Astrocyte (in vitro differentiated cells and primary cell): ENCODE results near the gene LRRC45. TPM values are rescaled to one million over a fixed set of nuclear protein-coding genes. Genes with fewer than 3 reads are reported as not detected.

Source experiments
- DNase-seq: peaks from one replicate; pipeline ENCODE4 v3.0.0-alpha.2; 2010; ENCODE audit warnings: low read depth
- FAIRE-seq: peaks from 2 replicates; lab custom pipeline; 2011; peaks lifted over from hg19 to GRCh38; lab: Jason Lieb, UNC
- H2AFZ ChIP-seq: 2 replicates; pipeline ENCODE4 v1.6.0; 2012; ENCODE audit warnings: low read depth, low read length, inconsistent platforms
- H3K27ac ChIP-seq: 2 replicates; pipeline ENCODE4 v1.5.1; 2011; ENCODE audit warnings: low read depth, low read length, inconsistent platforms
- H3K27me3 ChIP-seq: 2 replicates; pipeline ENCODE4 v1.6.0; 2011; ENCODE audit warnings: low read length, inconsistent platforms; ENCODE audit not compliant: insufficient read depth
- H3K36me3 ChIP-seq: 2 replicates; pipeline ENCODE4 v1.5.1; 2011; ENCODE audit warnings: low read length, inconsistent platforms; ENCODE audit not compliant: insufficient read depth
- H3K4me1 ChIP-seq: 2 replicates; pipeline ENCODE4 v1.5.1; 2011; ENCODE audit warnings: low read length, inconsistent platforms; ENCODE audit not compliant: insufficient read depth
- H3K4me2 ChIP-seq: 2 replicates; pipeline ENCODE4 v1.6.0; 2012; ENCODE audit warnings: low read length, inconsistent platforms
- H3K4me3 ChIP-seq: 2 replicates; pipeline ENCODE4 v1.5.1; 2011; ENCODE audit warnings: low read depth, mild to moderate bottlenecking, low read length, inconsistent platforms; ENCODE audit not compliant: insufficient read depth
- H3K79me2 ChIP-seq: 2 replicates; pipeline ENCODE4 v1.6.0; 2012; ENCODE audit warnings: mild to moderate bottlenecking, low read length, inconsistent platforms; ENCODE audit not compliant: insufficient read depth
- H3K9ac ChIP-seq: 2 replicates; pipeline ENCODE4 v1.6.0; 2012; ENCODE audit warnings: mild to moderate bottlenecking, low read length, inconsistent platforms
- H3K9me3 ChIP-seq: 2 replicates; pipeline ENCODE4 v1.5.1; 2012; ENCODE audit warnings: low read depth, mild to moderate bottlenecking, low read length, inconsistent platforms; ENCODE audit not compliant: insufficient read depth
- H4K20me1 ChIP-seq: 2 replicates; pipeline ENCODE4 v1.6.0; 2012; ENCODE audit warnings: low read length, inconsistent platforms; ENCODE audit not compliant: insufficient read depth
- H3K27ac Mint-ChIP-seq: one replicate; pipeline ENCODE4 v1.8.0; 2021; ENCODE audit warnings: mild to moderate bottlenecking, mixed read lengths; ENCODE audit not compliant: unreplicated experiment
- H3K27me3 Mint-ChIP-seq: one replicate; pipeline ENCODE4 v1.8.0; 2021; ENCODE audit warnings: low read depth, mixed read lengths; ENCODE audit not compliant: unreplicated experiment
- H3K36me3 Mint-ChIP-seq: one replicate; pipeline ENCODE4 v1.8.0; 2021; ENCODE audit warnings: low read depth, mixed read lengths; ENCODE audit not compliant: unreplicated experiment
- H3K4me1 Mint-ChIP-seq: one replicate; pipeline ENCODE4 v1.8.0; 2021; ENCODE audit warnings: low read depth, mixed read lengths; ENCODE audit not compliant: unreplicated experiment
- H3K4me3 Mint-ChIP-seq: one replicate; pipeline ENCODE4 v1.8.0; 2021; ENCODE audit warnings: mild to moderate bottlenecking, moderate library complexity, mixed read lengths; ENCODE audit not compliant: unreplicated experiment
- H3K9me3 Mint-ChIP-seq: one replicate; pipeline ENCODE4 v1.8.0; 2021; ENCODE audit warnings: mild to moderate bottlenecking, mixed read lengths; ENCODE audit not compliant: unreplicated experiment
- EZH2 ChIP-seq: IDR thresholded peaks from 2 replicates; pipeline ENCODE4 v1.6.1; 2012; ENCODE audit warnings: mild to moderate bottlenecking, low read length, inconsistent platforms; ENCODE audit not compliant: insufficient read depth
- total RNA-seq: library from RNA; stranded (reverse); gene quantifications from 2 replicates; pipeline ENCODE4 v1.2.1, GENCODE V29; 2021
- TF ChIP-seq, protein P1 (sequence below): IDR thresholded peaks from 2 replicates; pipeline ENCODE4 v1.5.1; 2011; ENCODE audit warnings: low read depth, mild to moderate bottlenecking, inconsistent platforms, low read length, moderate library complexity; ENCODE audit not compliant: insufficient read depth

Gene LRRC45
- total RNA-seq, 1 donor from 2014 or later: 6.6 TPM

DNA sequence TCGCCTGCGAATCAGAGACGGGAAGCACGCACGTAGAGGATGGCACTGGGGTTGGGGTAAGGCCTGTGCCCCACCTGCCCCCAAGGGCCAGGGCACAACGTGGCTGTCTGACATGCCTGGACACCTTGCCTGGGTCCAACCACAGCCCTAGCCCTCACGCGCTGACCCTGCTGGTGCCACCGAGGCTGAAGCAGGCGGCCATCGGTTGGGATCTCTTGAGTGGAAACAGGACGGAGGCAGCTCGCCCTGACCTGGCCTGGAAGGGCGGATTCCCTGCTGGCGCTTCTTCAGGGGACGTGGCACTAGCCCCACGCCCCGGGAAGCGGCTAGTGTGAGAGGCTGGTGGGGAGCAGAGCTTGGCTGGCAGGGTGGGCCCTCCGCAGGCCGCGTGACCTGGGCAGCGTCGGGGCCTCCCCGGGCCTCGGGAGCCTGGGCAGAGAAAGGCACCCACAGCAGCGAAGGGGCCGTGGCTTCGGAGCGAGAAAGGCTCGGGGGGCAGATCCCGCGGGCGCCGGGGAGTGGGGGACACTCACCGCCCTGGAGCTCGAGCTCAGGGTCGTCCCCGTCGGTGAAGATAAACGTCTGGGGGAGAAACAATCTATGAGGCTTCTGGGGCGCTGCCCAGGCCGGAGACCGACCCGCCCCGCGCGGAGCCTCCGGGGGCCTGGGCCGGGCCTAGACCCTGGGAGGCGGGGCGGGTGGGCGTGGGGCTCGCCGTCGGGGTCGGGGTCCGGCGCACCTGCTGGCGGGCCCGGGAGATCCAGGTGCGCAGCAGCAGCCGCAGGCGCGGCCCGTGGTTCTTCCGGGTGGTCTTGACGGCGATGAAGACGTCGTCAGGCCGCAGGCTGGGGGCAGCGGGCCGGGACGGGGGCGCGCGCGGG lies 27.9 kb downstream of the LRRC45 start:
- Histone ChIP-seq H3K27me3 (no peaks in the 10 kb centered on the region), H3K4me1 (peaks cover 17% of the 10 kb centered on the region), H3K4me2 (peak overlapping the region; percentile 99), H3K4me3 (peak overlapping the region; percentile 62), H4K20me1 (peaks cover 20% of the 10 kb centered on the region), H3K27ac (no peak overlapping the region), H3K79me2 (peaks cover 43% of the 10 kb centered on the region), H3K9ac (peak overlapping the region; percentile 89), H2AFZ (peak overlapping the region; percentile 56), H3K36me3 (no peaks in the 10 kb centered on the region), H3K9me3 (no peaks in the 10 kb centered on the region)
- Mint-ChIP-seq H3K27ac (peak overlapping the region; percentile 47), H3K4me1 (peaks cover 5% of the 10 kb centered on the region), H3K4me3 (peak overlapping the region; percentile 88), H3K9me3 (no peaks in the 10 kb centered on the region), H3K27me3 (no peaks in the 10 kb centered on the region), H3K36me3 (peaks cover 10% of the 10 kb centered on the region)
- no peak for TF ChIP-seq EZH2
- TF ChIP-seq, protein P1, sequence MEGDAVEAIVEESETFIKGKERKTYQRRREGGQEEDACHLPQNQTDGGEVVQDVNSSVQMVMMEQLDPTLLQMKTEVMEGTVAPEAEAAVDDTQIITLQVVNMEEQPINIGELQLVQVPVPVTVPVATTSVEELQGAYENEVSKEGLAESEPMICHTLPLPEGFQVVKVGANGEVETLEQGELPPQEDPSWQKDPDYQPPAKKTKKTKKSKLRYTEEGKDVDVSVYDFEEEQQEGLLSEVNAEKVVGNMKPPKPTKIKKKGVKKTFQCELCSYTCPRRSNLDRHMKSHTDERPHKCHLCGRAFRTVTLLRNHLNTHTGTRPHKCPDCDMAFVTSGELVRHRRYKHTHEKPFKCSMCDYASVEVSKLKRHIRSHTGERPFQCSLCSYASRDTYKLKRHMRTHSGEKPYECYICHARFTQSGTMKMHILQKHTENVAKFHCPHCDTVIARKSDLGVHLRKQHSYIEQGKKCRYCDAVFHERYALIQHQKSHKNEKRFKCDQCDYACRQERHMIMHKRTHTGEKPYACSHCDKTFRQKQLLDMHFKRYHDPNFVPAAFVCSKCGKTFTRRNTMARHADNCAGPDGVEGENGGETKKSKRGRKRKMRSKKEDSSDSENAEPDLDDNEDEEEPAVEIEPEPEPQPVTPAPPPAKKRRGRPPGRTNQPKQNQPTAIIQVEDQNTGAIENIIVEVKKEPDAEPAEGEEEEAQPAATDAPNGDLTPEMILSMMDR: no peak
- no peak for DNase-seq
- FAIRE-seq: no peak

DNA sequence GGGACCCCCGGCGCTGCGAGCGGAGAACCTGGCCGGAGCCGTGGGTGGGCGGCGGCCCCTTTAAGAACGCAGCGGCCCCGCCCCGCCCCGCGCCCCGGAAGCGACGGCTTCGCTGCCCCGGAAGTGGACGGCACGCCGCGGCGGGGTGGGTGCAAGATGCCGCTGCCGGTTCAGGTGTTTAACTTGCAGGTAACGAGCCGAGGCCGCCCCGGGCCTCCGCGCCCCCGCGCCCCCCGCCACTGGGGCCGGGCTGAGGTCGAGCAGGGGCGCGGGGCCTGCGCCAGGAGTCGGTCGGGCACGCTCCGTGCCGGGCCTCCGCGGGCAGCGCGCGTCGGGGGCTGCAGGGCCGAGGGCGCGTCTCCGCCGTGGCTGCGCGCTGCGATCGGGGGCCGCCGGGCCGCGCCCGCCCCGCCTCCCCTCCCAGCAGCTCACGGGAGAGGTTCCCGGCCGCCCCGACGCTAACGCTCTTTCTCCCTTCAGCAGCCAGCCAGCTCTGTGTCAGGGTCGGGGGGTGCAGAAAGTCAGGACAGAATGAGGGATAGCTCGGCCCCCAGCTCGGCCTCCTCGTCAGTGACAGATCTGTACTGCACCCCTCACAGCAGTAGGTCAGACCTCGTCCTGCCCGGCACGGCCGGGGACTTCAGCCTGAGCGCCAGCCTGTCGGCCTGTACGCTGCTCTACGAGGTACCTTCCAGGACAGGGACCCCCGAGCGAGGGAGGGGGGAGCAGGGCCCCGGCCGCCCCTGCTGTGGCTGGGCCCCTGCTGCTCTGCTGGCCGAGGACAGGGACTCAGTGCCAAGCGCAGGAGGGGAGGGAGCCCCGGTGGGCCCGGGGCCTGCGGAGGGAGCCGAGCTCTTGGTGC lies 28.9 kb downstream of the LRRC45 start, which contains the start of the genes GPS1 and RFNG:
GPS1 (plus strand) TSS at position 123 of the 862 bp plus-strand sequence; CDS start at position 157, 34 bp downstream.
RFNG (minus strand) TSS at position 36 of the 862 bp plus-strand sequence. CDS start 45 bp downstream, outside the sequence.
- peaks cover 5% of the 10 kb centered on the region for H3K4me1 Mint-ChIP-seq
- H3K79me2 ChIP-seq: peaks cover 43% of the 10 kb centered on the region
- peaks cover 6% of the 10 kb centered on the region for H3K36me3 Mint-ChIP-seq
- H3K4me1 ChIP-seq: peaks cover 17% of the 10 kb centered on the region
- H3K27ac ChIP-seq: peak within 1 kb of the TSS; percentile 19
- H3K36me3 ChIP-seq: no peaks in the 10 kb centered on the region
- H3K27ac Mint-ChIP-seq: peak within 1 kb of the TSS; percentile 84
- peak within 1 kb of the TSS; percentile 81 for H3K4me3 ChIP-seq
- peak within 1 kb of the TSS; percentile 56 for H2AFZ ChIP-seq
- H3K27me3 Mint-ChIP-seq: no peaks in the 10 kb centered on the region
- H3K4me3 Mint-ChIP-seq: peak within 1 kb of the TSS; percentile 89
- H3K9me3 ChIP-seq: no peaks in the 10 kb centered on the region
- no peaks in the 10 kb centered on the region for H3K27me3 ChIP-seq
- FAIRE-seq (no peak), DNase-seq (peak; percentile 22)
- peak within 1 kb of the TSS; percentile 89 for H3K9ac ChIP-seq
- peaks cover 25% of the 10 kb centered on the region for H4K20me1 ChIP-seq
- no peaks in the 10 kb centered on the region for H3K9me3 Mint-ChIP-seq
- no peak for TF ChIP-seq EZH2
- TF ChIP-seq, protein P1: no peak
- peak within 1 kb of the TSS; percentile 99 for H3K4me2 ChIP-seq
